VCaP (cell line): ENCODE data around the gene WDR49.

Experiments used
- H3K27ac ChIP-seq: fragments of 450-650 bp; 2 replicates; pipeline ENCODE4 v1.5.1; 2017
- TF ChIP-seq, protein P1 (sequence below): fragments of 450-650 bp; conservative IDR thresholded peaks from 2 replicates; pipeline ENCODE4 v1.5.1; 2017; ENCODE audit warnings: mild to moderate bottlenecking, moderate library complexity

The WDR49 gene

DNA sequence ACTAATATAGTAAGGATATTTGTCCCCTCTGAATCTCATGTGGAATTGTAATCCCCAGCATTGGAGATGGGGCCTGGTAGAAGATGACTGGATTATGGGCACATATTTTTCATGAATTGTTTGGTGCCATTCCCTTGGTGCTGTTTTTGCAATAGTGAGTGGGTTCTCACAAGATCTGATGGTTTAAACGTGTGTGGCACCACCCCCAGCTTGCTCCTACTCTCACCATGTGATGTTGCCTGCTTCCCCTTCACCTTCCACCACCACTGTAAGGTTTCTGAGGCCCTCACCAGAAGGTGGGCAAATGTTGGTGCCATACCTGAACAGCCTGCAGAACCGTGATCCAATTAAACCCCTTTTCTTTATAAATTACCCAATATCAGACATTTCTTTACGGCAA, 151.8 kb downstream of the WDR49 start:
- H3K27ac ChIP-seq, result no peak overlapping the region
- TF ChIP-seq, protein P1, sequence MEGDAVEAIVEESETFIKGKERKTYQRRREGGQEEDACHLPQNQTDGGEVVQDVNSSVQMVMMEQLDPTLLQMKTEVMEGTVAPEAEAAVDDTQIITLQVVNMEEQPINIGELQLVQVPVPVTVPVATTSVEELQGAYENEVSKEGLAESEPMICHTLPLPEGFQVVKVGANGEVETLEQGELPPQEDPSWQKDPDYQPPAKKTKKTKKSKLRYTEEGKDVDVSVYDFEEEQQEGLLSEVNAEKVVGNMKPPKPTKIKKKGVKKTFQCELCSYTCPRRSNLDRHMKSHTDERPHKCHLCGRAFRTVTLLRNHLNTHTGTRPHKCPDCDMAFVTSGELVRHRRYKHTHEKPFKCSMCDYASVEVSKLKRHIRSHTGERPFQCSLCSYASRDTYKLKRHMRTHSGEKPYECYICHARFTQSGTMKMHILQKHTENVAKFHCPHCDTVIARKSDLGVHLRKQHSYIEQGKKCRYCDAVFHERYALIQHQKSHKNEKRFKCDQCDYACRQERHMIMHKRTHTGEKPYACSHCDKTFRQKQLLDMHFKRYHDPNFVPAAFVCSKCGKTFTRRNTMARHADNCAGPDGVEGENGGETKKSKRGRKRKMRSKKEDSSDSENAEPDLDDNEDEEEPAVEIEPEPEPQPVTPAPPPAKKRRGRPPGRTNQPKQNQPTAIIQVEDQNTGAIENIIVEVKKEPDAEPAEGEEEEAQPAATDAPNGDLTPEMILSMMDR, result no peak

DNA sequence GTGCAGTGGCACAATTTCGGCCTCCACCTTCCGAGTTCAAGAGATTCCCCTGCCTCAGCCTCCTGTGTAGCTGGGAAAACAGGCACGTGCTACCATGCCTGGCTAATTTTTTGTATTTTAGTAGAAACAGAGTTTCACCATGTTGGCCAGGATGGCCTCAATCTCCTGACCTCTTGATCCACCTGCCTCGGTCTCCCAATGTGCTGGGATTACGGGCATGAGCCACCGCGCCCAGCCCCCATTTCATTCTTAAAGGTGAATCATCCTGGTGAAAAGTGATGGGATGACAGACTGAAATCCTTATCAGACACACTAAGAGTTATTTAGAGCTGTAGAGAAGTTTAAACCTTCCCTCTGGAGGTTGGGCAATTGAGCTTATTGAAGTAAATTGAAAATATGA, 155.8 kb downstream of the WDR49 start:
- TF ChIP-seq, protein P1, result no peak
- no peak overlapping the region for H3K27ac ChIP-seq

DNA sequence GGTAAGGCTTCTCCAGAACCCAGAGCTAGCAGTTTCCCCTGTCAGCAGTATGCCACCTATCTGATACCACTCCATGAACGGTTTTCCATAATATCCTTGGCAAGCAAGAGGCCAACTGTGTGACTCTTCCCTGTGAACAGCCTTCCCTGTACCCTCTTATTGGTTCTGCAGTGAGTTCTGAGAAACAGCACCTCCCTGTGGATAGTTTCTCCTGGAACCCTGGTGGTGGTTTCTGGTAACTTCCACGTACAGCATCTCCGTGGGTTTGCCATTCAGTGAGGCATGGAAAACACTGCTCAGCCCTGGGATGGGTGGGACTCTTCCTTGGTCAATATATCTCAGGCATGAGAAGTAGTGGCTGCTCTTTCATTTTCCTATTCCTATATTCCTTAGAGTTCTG, 160.5 kb downstream of the WDR49 start:
- no peak overlapping the region for H3K27ac ChIP-seq
- TF ChIP-seq, protein P1, result peak; percentile 23; the same call in 1 of the 2 replicates

DNA sequence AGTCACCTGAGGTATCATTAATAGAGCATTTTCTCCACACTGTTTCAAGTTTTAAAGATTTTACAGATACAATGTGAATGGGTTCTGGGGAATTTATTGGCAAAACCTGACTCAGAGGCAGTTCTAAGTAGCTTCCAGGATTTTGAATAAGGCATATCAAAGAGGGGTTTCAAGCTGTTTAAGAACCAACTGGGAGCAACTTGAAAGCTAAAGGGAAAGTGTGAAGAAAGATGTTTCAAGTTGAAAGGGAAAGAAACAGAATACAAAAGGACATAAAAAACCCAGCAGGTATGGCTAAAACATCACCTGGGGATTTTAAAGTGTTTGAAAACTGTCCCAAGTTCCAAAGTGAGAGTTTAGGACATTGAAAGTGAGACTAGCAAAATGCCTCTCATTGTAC, 162.1 kb downstream of the WDR49 start:
- TF ChIP-seq, protein P1, result no peak
- no peak overlapping the region for H3K27ac ChIP-seq

DNA sequence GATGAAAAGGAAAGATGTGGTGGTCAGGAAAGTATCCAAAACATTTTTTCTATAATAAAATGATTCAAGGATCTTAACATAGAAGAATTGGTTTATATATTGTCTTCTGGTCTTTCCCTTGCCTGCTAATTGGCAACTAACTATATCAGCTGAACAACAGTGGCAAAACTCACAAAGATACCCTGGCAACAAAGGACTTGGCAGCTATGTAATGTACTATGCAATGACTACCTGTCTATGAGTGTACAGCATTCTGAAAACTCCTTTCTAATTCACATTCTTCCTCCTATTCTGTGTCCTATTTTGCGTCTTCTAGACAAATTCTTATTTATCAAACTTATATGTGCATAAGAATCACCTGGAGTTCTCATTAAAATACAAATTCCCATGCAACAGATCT, 164.2 kb downstream of the WDR49 start:
- TF ChIP-seq, protein P1, result no peak
- no peak overlapping the region for H3K27ac ChIP-seq

DNA sequence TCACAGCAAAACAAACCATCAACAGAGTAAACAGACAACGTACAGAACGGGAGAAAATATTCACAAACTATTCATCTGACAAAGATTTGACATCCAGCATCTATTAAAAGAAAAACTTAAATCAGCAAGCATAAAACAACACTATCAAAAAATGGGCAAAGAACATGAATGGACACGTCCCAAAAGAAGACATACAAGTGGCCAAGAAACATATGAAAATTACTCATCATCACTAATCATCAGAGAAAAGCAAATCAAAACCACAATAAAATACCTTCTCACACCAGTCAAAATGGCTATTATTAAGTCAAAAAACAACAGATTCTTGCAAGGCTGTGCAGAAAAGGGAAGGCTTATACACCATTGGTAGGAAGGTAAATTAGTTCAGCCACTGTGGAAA, 166.2 kb downstream of the WDR49 start:
- no peak overlapping the region for H3K27ac ChIP-seq
- TF ChIP-seq, protein P1, result no peak

DNA sequence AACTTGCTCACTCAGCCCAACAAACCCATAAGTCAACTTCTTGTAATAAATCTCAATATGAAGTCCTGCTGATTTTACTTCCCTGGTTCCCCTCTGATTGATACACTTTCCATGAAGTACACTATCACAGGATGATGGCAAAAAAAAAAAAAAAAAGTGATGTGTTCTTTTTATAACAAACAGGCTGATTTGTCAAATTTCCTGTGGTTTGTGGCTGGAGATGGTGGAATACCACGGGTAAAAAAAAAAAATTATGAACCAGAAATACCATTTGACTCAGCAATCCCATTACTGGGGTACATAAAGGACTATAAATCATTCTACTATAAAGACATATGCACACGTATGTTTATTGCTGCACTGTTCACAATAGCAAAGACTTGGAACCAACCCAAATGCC, 169.2 kb downstream of the WDR49 start:
- TF ChIP-seq, protein P1, result no peak
- no peak overlapping the region for H3K27ac ChIP-seq
